Measurements from ENCODE around the gene XAB2. TPM values are rescaled to one million over a fixed set of nuclear protein-coding genes. Genes with fewer than 3 reads are reported as not detected.

The XAB2 gene
- total and polyA plus RNA-seq, 2 donors (not counting 3 experiments of a cell fraction or from before 2014, with no cell fraction given) = 37.3 to 47.6 TPM

DNA sequence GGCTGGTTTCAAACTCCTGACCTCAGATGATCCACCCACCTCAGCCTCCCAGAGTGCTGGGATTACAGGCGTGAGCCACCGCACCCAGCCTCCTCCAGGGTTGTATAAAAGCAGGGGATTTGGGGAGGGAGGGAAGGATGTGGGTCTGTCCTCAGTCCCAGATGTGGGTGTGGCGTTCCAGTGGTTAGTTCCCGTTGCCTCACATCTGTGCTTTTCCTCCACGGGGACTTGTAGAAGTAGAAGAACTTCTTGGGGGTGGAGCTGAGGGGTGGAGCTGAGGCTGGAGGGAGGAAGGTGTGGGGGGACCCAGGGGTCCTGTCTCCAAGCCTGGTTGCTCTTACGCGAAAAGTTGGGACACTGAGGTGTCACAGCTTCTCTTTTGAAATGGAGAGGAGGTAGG, 47.0 kb upstream of the XAB2 start:
- Histone ChIP-seq H2AFZ (ENCODE audit: low read depth, low read length) (no peak overlapping the region), H3K9ac (replicated peaks; ENCODE audit: extremely low read depth, insufficient read depth, low read length) (no peak overlapping the region), H3K27me3 (ENCODE audit: control insufficient read depth in 2 of 2, insufficient read depth in 2 of 2, low read length in 2 of 2) (peaks cover 2 to 3% of the 10 kb centered on the region in 2 experiments), H3K4me1 (ENCODE audit: control insufficient read depth, extremely low read depth, insufficient read depth, low read length) (peaks cover 2% of the 10 kb centered on the region), H3K9me1 (replicated peaks; ENCODE audit: control insufficient read depth, extremely low read depth, insufficient read depth, low read length) (no peaks in the 10 kb centered on the region), H3K36me3 (ENCODE audit: control insufficient read depth in 2 of 2, extremely low read depth in 1 of 2, insufficient read depth in 2 of 2, low read length in 2 of 2) (no peaks in the 10 kb centered on the region), H3K79me2 (ENCODE audit: control insufficient read depth, insufficient read depth, low read length) (peaks cover 6% of the 10 kb centered on the region), H3K9me3 (replicated peaks; ENCODE audit: control insufficient read depth, insufficient read depth, low read length) (no peaks in the 10 kb centered on the region), H3K27ac (ENCODE audit: insufficient read depth, low read depth, low read length) (no peak overlapping the region), H4K20me1 (replicated peaks; ENCODE audit: control insufficient read depth, extremely low read depth, insufficient read depth, low read length) (no peaks in the 10 kb centered on the region), H3K4me2 (ENCODE audit: insufficient read depth, low read length) (no peak overlapping the region), H3K4me3 (replicated peaks in 1 of 3; ENCODE audit: insufficient read depth in 1 of 3, low read depth in 1 of 3, low read length in 3 of 3) (no peak overlapping the region)
- no peak for DNase-seq (ENCODE audit: low read depth, low spot score)
- no TSS peak for BruUV-seq (replicated peaks)
- CTCF ChIA-PET = interaction anchor here (1.1 kb wide), 1 partner anchor 108 kb away, joined by 8 read pairs; no protein-coding TSS in a partner anchor
- dilution Hi-C loops (cut with MboI; ENCODE audit: extremely low pct_ligation_motif_present, low sequenced_read_pairs) = no loop called here
- TF ChIP-seq GATA2 (IDR thresholded peaks at IDR 0.05; ENCODE audit: insufficient read depth, insufficient read length, low read depth, low read length) = no peak
- TF ChIP-seq POLR2A (IDR thresholded peaks at IDR 0.05; ENCODE audit: low read depth, low read length) = no peak
- no peak for TF ChIP-seq POLR2AphosphoS5 (IDR thresholded peaks at IDR 0.05; ENCODE audit: insufficient read depth, low read depth, low read length)
- TF ChIP-seq JUN (IDR thresholded peaks at IDR 0.05; ENCODE audit: borderline replicate concordance, insufficient read depth, insufficient read length, low read depth) = no peak
- TF ChIP-seq, protein P1, sequence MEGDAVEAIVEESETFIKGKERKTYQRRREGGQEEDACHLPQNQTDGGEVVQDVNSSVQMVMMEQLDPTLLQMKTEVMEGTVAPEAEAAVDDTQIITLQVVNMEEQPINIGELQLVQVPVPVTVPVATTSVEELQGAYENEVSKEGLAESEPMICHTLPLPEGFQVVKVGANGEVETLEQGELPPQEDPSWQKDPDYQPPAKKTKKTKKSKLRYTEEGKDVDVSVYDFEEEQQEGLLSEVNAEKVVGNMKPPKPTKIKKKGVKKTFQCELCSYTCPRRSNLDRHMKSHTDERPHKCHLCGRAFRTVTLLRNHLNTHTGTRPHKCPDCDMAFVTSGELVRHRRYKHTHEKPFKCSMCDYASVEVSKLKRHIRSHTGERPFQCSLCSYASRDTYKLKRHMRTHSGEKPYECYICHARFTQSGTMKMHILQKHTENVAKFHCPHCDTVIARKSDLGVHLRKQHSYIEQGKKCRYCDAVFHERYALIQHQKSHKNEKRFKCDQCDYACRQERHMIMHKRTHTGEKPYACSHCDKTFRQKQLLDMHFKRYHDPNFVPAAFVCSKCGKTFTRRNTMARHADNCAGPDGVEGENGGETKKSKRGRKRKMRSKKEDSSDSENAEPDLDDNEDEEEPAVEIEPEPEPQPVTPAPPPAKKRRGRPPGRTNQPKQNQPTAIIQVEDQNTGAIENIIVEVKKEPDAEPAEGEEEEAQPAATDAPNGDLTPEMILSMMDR (IDR thresholded peaks at IDR 0.05; ENCODE audit: extremely low read depth in 1 of 2, insufficient read depth in 1 of 2, low read depth in 1 of 2, low read length in 2 of 2) = no peak
- no peak for TF ChIP-seq EZH2 (IDR thresholded peaks at IDR 0.05; ENCODE audit: borderline replicate concordance, low read depth, low read length, severe bottlenecking)
- TF ChIP-seq FOS (IDR thresholded peaks at IDR 0.05; ENCODE audit: borderline replicate concordance, insufficient read depth, low read length) = no peak
- TF ChIP-seq MYC (IDR thresholded peaks at IDR 0.05; ENCODE audit: low read depth, low read length) = no peak
- TF ChIP-seq, protein P2, sequence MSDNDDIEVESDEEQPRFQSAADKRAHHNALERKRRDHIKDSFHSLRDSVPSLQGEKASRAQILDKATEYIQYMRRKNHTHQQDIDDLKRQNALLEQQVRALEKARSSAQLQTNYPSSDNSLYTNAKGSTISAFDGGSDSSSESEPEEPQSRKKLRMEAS (IDR thresholded peaks at IDR 0.05; ENCODE audit: insufficient read depth, insufficient read length) = no peak
- intact Hi-C loops (cut with micrococcal nuclease) = no loop called here
- POLR2A ChIA-PET = no interaction called here
- FAIRE-seq = no peak

Measured in endothelial cell of umbilical vein (primary cell).